PC-3 (cell line): Measurements from ENCODE around the gene ICAM1. TPM values are rescaled to one million over a fixed set of nuclear protein-coding genes. Genes with fewer than 3 reads are reported as not detected.
A peak's percentile ranks its signal among the peaks of the same experiment; 100 is the strongest.

ENCODE experiments used
- ATAC-seq: fragments of 200-7000 bp; cut with Tn5 transposase; 2 replicates; pipeline ENCODE4 v1.9.1; 2020; ENCODE audit warnings: mild to moderate bottlenecking, moderate library complexity
- BruUV-seq: library from RNA; stranded (reverse); fragments of 400-500 nt; replicated peaks from 2 replicates; lab custom pipeline; 2021; lab: Mats Ljungman, UMichigan
- CTCF ChIA-PET: fragments of 300-600 bp; sonication (Branson Sonifier 250); formaldehyde crosslinking; loops from one replicate; lab custom pipeline; 2022; ENCODE audit warnings: antibody characterized with exemption; lab: Charles Lee
- POLR2A ChIA-PET: fragments of 300-600 bp; sonication (Branson Sonifier 250); formaldehyde crosslinking; loops from one replicate; lab custom pipeline; 2022; ENCODE audit warnings: antibody characterized with exemption; ENCODE audit not compliant: unreplicated experiment; lab: Charles Lee
- DNase-seq: peaks from one replicate; pipeline ENCODE4 v3.0.0-alpha.2; 2015
- H2AFZ ChIP-seq: fragments of 300-600 bp; sonication (generic); 2 replicates; pipeline ENCODE4 v1.6.0; 2016; ENCODE audit warnings: antibody characterized with exemption, low read length
- H3F3A ChIP-seq: fragments of 300-600 bp; sonication (generic); one replicate; pipeline ENCODE4 v1.6.0; 2017; ENCODE audit warnings: antibody characterized with exemption, low read length, control low read depth, mild to moderate bottlenecking; ENCODE audit not compliant: unreplicated experiment
- H3K27ac ChIP-seq: fragments of 300-600 bp; sonication (generic); 2 replicates; pipeline ENCODE4 v1.5.1; 2016; ENCODE audit warnings: mild to moderate bottlenecking, low read length
- H3K27me3 ChIP-seq: fragments of 300-600 bp; sonication (generic); 2 replicates; pipeline ENCODE4 v1.6.1; 2016; ENCODE audit warnings: low read length, mixed read lengths
- H3K36me3 ChIP-seq: fragments of 300-600 bp; sonication (generic); 2 replicates; pipeline ENCODE4 v1.6.1; 2016; ENCODE audit warnings: low read depth, mixed run types, low read length, mixed read lengths
- H3K4me1 ChIP-seq: fragments of 300-600 bp; sonication (generic); 2 replicates; pipeline ENCODE4 v1.5.1; 2016; ENCODE audit warnings: low read length; ENCODE audit not compliant: insufficient read depth
- H3K4me2 ChIP-seq: fragments of 300-600 bp; sonication (generic); 2 replicates; pipeline ENCODE4 v1.6.0; 2016; ENCODE audit warnings: low read length
- H3K4me3 ChIP-seq: fragments of 300-600 bp; sonication (generic); 2 replicates; pipeline ENCODE4 v1.5.1; 2016; ENCODE audit warnings: mild to moderate bottlenecking, low read length, mixed read lengths
- H3K79me2 ChIP-seq: fragments of 300-600 bp; sonication (generic); 2 replicates; pipeline ENCODE4 v1.6.1; 2017; ENCODE audit warnings: low read length, mixed read lengths
- H3K9ac ChIP-seq: fragments of 300-600 bp; sonication (generic); 2 replicates; pipeline ENCODE4 v1.6.0; 2016; ENCODE audit warnings: mild to moderate bottlenecking, low read length
- H3K9me2 ChIP-seq: fragments of 300-600 bp; sonication (generic); replicated peaks from 2 replicates; pipeline ENCODE4 v1.6.1; 2016; ENCODE audit warnings: mixed run types, low read length, mixed read lengths
- H3K9me3 ChIP-seq: fragments of 300-600 bp; sonication (generic); 2 replicates; pipeline ENCODE4 v1.6.1; 2016; ENCODE audit warnings: low read length, mixed read lengths
- H4K20me1 ChIP-seq: fragments of 300-600 bp; sonication (generic); 2 replicates; pipeline ENCODE4 v1.6.1; 2016; ENCODE audit warnings: low read length, mixed read lengths
- CTCF ChIP-seq: fragments of 300-600 bp; sonication (generic); conservative IDR thresholded peaks from 2 replicates; pipeline ENCODE4 v1.5.1; 2017; ENCODE audit warnings: antibody characterized with exemption, low read depth, mild to moderate bottlenecking, low read length
- EZH2 ChIP-seq: fragments of 300-600 bp; sonication (generic); IDR thresholded peaks from one replicate; pipeline ENCODE4 v1.6.1; 2017; ENCODE audit warnings: antibody characterized with exemption, mild to moderate bottlenecking, low read length; ENCODE audit not compliant: unreplicated experiment
- EZH2phosphoT487 ChIP-seq: fragments of 300-600 bp; sonication (generic); IDR thresholded peaks from 2 replicates; pipeline ENCODE4 v1.6.1; 2018; ENCODE audit warnings: mild to moderate bottlenecking, antibody characterized with exemption, low read length, borderline replicate concordance
- intact Hi-C: fragments of 100-400 bp; cut with micrococcal nuclease; formaldehyde crosslinking; loops from 2 replicates; pipeline ENCODE4 v1.9.0; 2023
- total RNA-seq: library from RNA; depleted of rRNA; stranded (reverse); fragments of >200 nt; gene quantifications from 2 replicates; pipeline ENCODE4 v1.2.3, GENCODE V29; 2014

Gene ICAM1
- total RNA-seq, 1 experiment from 2014 or later = 15.3 TPM

- Histone ChIP-seq H3K79me2 (no peaks in the 10 kb centered on the region), H3K9me2 (no peaks in the 10 kb centered on the region), H3K36me3 (no peaks in the 10 kb centered on the region), H2AFZ (no peak overlapping the region), H3K27ac (no peak overlapping the region), H4K20me1 (no peaks in the 10 kb centered on the region), H3K9me3 (no peaks in the 10 kb centered on the region), H3K4me3 (no peak overlapping the region), H3K4me2 (no peak overlapping the region), H3K27me3 (no peaks in the 10 kb centered on the region), H3K9ac (no peak overlapping the region), H3F3A (no peaks in the 10 kb centered on the region), H3K4me1 (peaks cover 23% of the 10 kb centered on the region)
- DNase-seq (no peak), ATAC-seq (no peak)
- ChIA-PET POLR2A (no interaction called here), CTCF (interaction anchor here (1.1 kb wide), 1 partner anchor 120 kb away, joined by 3 read pairs; no protein-coding TSS in a partner anchor)
- TF ChIP-seq EZH2phosphoT487 (no peak), EZH2 (no peak), CTCF (no peak)
- BruUV-seq = no TSS peak
- intact Hi-C loops = no loop called here
These were observed 2.8 kb upstream of the ICAM1 start for GRCh38 chr19:10268071-10268470.

- no peaks in the 10 kb centered on the region for H3K79me2 ChIP-seq
- no peaks in the 10 kb centered on the region for H3F3A ChIP-seq
- no peaks in the 10 kb centered on the region for H3K27me3 ChIP-seq
- no peaks in the 10 kb centered on the region for H3K36me3 ChIP-seq
- CTCF ChIA-PET = interaction anchor here (0.6 to 3.2 kb wide), 13 partner anchors 10 to 149 kb away, joined by 3 to 62 read pairs (median 5); partner anchors contain the start of genes ICAM5, RAVER1 and TYK2
- H3K9me2 ChIP-seq = no peaks in the 10 kb centered on the region
- no peak overlapping the region for H3K27ac ChIP-seq
- H3K4me1 ChIP-seq = peaks cover 23% of the 10 kb centered on the region
- POLR2A ChIA-PET = interaction anchor here (1.1 to 1.5 kb wide), 2 partner anchors 22 to 65 kb away, joined by 6 to 9 read pairs; no protein-coding TSS in a partner anchor
- no peaks in the 10 kb centered on the region for H3K9me3 ChIP-seq
- ATAC-seq (peak; percentile 70), DNase-seq (peak; percentile 88)
- no TSS peak for BruUV-seq
- H2AFZ ChIP-seq = peak overlapping the region; percentile 93
- no peaks in the 10 kb centered on the region for H4K20me1 ChIP-seq
- TF ChIP-seq EZH2phosphoT487 (no peak), CTCF (peak; percentile 95)
- peak overlapping the region; percentile 92 for H3K4me2 ChIP-seq
- H3K4me3 ChIP-seq = peak overlapping the region; percentile 64
- H3K9ac ChIP-seq = no peak overlapping the region; the same call in 1 of the 2 replicates
- intact Hi-C loops = loop anchor here (1.0 kb wide), 2 partner anchors 66 to 120 kb away; no protein-coding TSS in a partner anchor
These were observed 1.4 kb upstream of the ICAM1 start for GRCh38 chr19:10269333-10270179.
